ENCODE results near the gene DYNC1I1.

DNA sequence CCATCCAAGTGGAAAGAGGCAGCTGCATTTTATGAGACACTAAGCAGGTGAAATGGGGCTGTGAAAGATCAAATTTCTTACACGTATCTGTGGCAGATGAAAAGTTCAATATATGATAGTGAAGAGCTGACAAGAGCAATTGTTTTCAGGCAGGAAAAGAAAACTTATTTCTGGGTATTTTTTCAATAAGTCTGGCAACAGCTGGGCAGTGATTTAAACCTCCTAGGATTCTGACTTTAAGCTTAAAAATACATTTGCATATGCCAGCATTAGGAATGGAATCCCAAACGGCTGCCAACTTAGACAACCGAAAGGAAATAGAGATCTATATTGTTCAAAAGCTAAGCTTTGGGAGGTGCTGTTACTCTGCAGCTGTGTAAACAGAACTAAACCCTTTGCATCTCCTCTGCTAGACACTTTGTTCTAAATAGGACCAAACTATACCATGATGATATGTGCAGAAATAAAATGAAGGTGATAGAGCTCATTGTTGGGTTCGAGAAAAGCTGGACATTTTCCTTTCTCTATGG, 26.1 kb downstream of the DYNC1I1 start:
- no peak for TF ChIP-seq FOXJ3 (CRISPR knock-in tag; IDR thresholded peaks at IDR 0.05)
- TF ChIP-seq POLR2AphosphoS5 (IDR thresholded peaks at IDR 0.05; ENCODE audit: low read depth, low read length) = no peak
- no peak for TF ChIP-seq TAF1 (IDR thresholded peaks at IDR 0.05; ENCODE audit: borderline replicate concordance, low read depth, low read length)
- no peak for TF ChIP-seq EP300 (IDR thresholded peaks at IDR 0.05; ENCODE audit: borderline replicate concordance in 1 of 2, low read depth in 1 of 2, low read length in 1 of 2)
- no peak for TF ChIP-seq NFIC (IDR thresholded peaks at IDR 0.05; ENCODE audit: borderline replicate concordance)
- TF ChIP-seq, protein P1, sequence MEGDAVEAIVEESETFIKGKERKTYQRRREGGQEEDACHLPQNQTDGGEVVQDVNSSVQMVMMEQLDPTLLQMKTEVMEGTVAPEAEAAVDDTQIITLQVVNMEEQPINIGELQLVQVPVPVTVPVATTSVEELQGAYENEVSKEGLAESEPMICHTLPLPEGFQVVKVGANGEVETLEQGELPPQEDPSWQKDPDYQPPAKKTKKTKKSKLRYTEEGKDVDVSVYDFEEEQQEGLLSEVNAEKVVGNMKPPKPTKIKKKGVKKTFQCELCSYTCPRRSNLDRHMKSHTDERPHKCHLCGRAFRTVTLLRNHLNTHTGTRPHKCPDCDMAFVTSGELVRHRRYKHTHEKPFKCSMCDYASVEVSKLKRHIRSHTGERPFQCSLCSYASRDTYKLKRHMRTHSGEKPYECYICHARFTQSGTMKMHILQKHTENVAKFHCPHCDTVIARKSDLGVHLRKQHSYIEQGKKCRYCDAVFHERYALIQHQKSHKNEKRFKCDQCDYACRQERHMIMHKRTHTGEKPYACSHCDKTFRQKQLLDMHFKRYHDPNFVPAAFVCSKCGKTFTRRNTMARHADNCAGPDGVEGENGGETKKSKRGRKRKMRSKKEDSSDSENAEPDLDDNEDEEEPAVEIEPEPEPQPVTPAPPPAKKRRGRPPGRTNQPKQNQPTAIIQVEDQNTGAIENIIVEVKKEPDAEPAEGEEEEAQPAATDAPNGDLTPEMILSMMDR (IDR thresholded peaks at IDR 0.05) = no peak
- TF ChIP-seq SMC3 (IDR thresholded peaks at IDR 0.05; ENCODE audit: low read depth, low read length) = no peak
